ENCODE data around the gene TNFRSF1A. TPM values are rescaled to one million over a fixed set of nuclear protein-coding genes. Genes with fewer than 3 reads are reported as not detected.

The TNFRSF1A gene
- total and polyA plus RNA-seq, 11 donors, result 23.7 to 141 (median 54.2) TPM

DNA sequence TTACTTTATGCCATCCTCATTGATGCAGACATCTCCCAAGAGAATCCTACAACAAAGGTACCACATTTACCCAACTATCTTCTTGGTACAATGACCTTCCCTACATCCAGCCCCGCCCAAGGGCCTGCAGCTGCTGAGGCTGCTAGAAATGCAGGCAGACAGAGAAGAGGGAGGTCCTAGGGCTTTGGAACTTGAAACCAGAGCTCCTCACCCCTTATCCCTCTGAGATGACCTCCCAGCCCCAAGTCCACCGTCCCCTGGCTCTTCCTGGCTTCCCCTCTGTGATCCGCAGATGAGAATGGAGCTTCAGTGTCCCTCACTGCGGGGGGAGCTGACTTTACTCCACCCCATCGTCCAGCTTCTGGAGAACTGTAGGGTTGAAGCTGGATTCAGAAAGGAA, 1.6 kb upstream of the TNFRSF1A start:
- ATAC-seq (no peak), DNase-seq (no peak)
- Histone ChIP-seq H3K9me3 (no peaks in the 10 kb centered on the region), H3K4me3 (no peak overlapping the region), H3K27ac (peak overlapping the region in 11 of 12 donors; percentile 33 to 100 (median 98)), H3K27me3 (no peaks in the 10 kb centered on the region), H3K36me3 (peaks cover 0 to 10% (median 0%) of the 10 kb centered on the region in 9 donors), H3K4me1 (peaks cover 4 to 72% (median 60%) of the 10 kb centered on the region in 12 donors)
- WGBS, 4 donors, result 51 to 60% (median 56%) methylated on average over 3 to 5 of the region's 5 CpGs
- no peak for TF ChIP-seq POLR2A (IDR thresholded peaks at IDR 0.05)
- TF ChIP-seq, protein P1, sequence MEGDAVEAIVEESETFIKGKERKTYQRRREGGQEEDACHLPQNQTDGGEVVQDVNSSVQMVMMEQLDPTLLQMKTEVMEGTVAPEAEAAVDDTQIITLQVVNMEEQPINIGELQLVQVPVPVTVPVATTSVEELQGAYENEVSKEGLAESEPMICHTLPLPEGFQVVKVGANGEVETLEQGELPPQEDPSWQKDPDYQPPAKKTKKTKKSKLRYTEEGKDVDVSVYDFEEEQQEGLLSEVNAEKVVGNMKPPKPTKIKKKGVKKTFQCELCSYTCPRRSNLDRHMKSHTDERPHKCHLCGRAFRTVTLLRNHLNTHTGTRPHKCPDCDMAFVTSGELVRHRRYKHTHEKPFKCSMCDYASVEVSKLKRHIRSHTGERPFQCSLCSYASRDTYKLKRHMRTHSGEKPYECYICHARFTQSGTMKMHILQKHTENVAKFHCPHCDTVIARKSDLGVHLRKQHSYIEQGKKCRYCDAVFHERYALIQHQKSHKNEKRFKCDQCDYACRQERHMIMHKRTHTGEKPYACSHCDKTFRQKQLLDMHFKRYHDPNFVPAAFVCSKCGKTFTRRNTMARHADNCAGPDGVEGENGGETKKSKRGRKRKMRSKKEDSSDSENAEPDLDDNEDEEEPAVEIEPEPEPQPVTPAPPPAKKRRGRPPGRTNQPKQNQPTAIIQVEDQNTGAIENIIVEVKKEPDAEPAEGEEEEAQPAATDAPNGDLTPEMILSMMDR (IDR thresholded peaks at IDR 0.05), result no peak
- intact Hi-C loops (cut with DNase I), result loop anchor here in 5 of 10 donors (2.0 to 10.0 kb wide), 4 partner anchors 19 to 211 kb away; partner anchors contain the start of genes LTBR (in 2 of the 5) and IFFO1 (in 1 of the 5)

DNA sequence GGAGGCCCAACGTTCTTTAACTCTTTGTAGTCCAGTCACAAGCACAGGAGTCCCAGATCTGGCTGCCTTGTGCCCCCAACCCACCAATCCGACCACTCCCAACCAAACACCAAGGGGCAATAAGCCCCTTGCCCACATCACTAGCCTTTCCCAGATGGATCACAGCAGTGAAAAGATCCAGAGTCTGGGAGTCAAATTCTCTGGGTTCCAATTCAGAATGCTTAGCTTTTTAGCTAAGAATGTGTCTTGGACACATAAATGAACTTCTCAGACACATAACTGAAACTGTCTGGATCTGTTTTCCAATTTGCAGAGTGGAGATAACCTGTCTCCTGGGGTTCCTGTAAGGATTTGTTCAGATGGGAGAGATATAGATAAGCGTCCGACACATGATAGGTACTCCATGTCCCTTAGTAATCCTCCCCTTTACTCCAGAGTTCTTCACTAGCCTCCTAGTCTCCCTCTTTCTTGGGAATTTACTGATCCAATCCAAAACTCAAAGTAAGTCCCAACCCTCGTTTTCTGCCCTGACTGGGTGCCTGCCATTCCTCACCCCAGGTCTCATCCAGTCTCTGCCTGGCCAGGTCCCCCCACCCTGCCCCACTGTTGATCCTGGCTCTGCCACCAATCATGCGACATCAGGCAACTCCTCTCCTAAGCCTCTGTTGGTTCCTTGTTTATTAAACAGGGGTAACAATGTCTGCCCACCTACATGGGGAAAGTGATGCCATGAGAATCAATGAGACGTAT, 439 bp upstream of the TNFRSF1A start:
- H3K4me3 ChIP-seq, result peak overlapping the region; percentile 69 to 100 (median 84)
- intact Hi-C loops (cut with DNase I), result loop anchor here in 5 of 10 donors (2.0 to 10.0 kb wide), 4 partner anchors 20 to 212 kb away; partner anchors contain the start of genes LTBR (in 2 of the 5) and IFFO1 (in 1 of the 5)
- peak overlapping the region; percentile 90 to 100 (median 98) for H3K27ac ChIP-seq
- WGBS, 4 donors, result 34 to 44% (median 38%) methylated on average over 7 of the region's 7 CpGs
- no peaks in the 10 kb centered on the region for H3K9me3 ChIP-seq
- peaks cover 4 to 72% (median 63%) of the 10 kb centered on the region in 12 donors for H3K4me1 ChIP-seq
- H3K27me3 ChIP-seq, result no peaks in the 10 kb centered on the region
- DNase-seq, result no peak
- ATAC-seq, result no peak
- peaks cover 0 to 12% (median 0%) of the 10 kb centered on the region in 9 donors for H3K36me3 ChIP-seq
- TF ChIP-seq, protein P1 (IDR thresholded peaks at IDR 0.05), result no peak
- no peak for TF ChIP-seq POLR2A (IDR thresholded peaks at IDR 0.05)

DNA sequence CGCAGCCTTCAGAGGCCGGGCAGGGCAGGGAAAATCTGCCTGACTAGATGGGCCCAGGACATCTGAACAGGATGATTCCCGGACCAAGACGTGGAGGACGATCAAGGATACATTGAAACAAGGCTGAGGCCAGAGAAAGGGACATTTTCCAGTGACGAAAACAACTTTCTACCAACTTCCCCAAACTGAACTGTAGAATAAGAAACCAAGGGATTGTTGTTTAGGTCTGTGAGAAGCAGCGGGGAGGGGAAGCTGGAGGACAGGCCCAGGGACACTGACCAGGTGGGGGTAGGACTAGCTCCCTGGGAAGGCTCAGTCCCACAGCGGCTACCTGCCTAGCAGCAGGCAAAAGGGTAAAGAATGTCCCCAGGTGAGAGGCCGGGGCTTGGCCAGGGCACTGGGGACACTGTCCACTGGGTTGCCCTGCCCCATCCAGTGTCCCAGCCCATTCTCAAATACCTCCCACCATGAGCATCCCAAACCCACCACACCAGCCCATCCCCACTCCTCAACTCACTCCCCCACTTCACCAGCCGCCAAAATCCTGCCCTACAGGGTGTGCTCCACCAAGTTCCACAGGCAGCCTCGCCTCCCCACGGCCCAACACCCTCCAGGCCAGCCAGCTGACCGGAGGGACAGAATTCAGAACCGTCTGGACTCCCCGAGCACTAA, 995 bp downstream of the TNFRSF1A start:
- no peak for TF ChIP-seq POLR2A (IDR thresholded peaks at IDR 0.05)
- TF ChIP-seq, protein P1 (IDR thresholded peaks at IDR 0.05), result no peak
- Histone ChIP-seq H3K9me3 (no peaks in the 10 kb centered on the region), H3K27me3 (no peaks in the 10 kb centered on the region), H3K4me1 (peaks cover 2 to 78% (median 64%) of the 10 kb centered on the region in 12 donors), H3K27ac (peak overlapping the region; percentile 90 to 100 (median 98)), H3K4me3 (peak overlapping the region; percentile 69 to 100 (median 84)), H3K36me3 (peaks cover 0 to 12% (median 0%) of the 10 kb centered on the region in 9 donors)
- WGBS, 4 donors, result 12 to 15% (median 12%) methylated on average over 15 of the region's 15 CpGs
- intact Hi-C loops (cut with DNase I), result loop anchor here in 4 of 10 donors (5.0 to 10.0 kb wide), 3 partner anchors 41 to 214 kb away; partner anchors contain the start of genes LTBR (in 2 of the 4) and IFFO1 (in 1 of the 4)
- DNase-seq (peak in 2 of 5 donors; percentile 52 to 54), ATAC-seq (peak in 1 of 4 donors; percentile 5)
